ENCODE measurements around the gene NR1I3.

Gene NR1I3

DNA sequence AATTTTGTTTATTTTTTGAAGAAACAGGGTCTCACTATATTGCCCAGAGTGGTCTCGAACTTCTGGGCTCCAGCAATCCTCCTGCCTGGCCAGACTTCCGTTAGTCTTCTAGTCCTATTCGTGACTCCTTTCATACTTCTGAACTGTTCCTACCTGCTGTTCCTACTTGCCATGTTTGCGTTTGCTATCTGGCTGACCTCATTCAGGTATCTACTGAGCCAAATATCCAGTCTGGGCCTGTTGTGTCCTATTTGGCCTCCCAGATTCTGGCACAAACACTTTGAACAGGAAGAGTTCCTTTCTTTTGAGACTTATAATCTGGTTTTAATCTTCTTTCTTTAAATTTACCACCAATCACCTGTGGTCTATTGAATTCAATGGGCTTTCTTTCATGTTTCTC, 6.9 kb upstream of the NR1I3 start:
- TF ChIP-seq, protein P1, sequence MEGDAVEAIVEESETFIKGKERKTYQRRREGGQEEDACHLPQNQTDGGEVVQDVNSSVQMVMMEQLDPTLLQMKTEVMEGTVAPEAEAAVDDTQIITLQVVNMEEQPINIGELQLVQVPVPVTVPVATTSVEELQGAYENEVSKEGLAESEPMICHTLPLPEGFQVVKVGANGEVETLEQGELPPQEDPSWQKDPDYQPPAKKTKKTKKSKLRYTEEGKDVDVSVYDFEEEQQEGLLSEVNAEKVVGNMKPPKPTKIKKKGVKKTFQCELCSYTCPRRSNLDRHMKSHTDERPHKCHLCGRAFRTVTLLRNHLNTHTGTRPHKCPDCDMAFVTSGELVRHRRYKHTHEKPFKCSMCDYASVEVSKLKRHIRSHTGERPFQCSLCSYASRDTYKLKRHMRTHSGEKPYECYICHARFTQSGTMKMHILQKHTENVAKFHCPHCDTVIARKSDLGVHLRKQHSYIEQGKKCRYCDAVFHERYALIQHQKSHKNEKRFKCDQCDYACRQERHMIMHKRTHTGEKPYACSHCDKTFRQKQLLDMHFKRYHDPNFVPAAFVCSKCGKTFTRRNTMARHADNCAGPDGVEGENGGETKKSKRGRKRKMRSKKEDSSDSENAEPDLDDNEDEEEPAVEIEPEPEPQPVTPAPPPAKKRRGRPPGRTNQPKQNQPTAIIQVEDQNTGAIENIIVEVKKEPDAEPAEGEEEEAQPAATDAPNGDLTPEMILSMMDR (IDR thresholded peaks at IDR 0.05; ENCODE audit: low read length, missing control alignments): no peak
- no peak for DNase-seq (ENCODE audit: low read depth)
- H3K4me3 ChIP-seq (replicated peaks; ENCODE audit: low read depth, low read length): no peak overlapping the region

DNA sequence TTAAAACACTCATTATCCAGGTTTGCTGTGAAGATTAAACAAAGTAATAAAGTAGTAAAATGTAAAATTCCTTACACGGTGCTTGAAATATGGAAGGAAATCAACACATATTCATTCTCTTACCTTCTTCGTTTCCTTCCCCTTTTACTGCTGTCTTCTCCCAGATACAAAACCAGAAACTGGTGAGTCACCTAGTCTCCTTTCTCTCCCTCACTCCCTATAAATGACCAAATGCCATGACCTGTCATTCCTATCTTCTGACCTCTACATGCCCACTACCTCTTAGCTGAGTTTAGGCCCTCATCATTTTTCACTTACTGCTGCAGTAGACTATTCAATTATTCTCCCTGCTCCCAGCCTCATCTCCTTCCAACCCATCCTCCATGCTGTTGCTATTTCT, 4.3 kb upstream of the NR1I3 start:
- no peak for DNase-seq (ENCODE audit: low read depth)
- no peak overlapping the region for H3K4me3 ChIP-seq (replicated peaks; ENCODE audit: low read depth, low read length)
- TF ChIP-seq, protein P1 (IDR thresholded peaks at IDR 0.05; ENCODE audit: low read length, missing control alignments): no peak

DNA sequence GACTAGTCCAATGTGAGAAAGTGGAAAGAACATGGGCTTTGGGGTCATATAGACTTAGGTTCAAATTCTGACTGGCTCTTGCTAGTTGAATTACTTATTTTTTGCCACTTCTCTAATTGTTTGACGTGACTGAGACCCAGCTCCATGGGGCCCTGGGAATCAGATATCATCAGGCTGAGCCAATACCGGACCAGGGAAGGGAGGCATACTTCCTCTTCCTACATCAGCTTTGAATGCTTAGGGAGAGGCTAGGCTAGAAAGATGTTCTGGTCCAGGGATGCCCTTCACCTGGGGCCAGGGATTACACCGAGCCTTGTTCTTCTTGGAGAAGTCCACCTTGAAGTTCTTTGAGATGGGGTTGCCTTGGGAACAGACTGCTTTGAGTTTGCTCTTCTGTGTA, 3.7 kb upstream of the NR1I3 start:
- DNase-seq (ENCODE audit: low read depth): no peak
- TF ChIP-seq, protein P1 (IDR thresholded peaks at IDR 0.05; ENCODE audit: low read length, missing control alignments): no peak
- no peak overlapping the region for H3K4me3 ChIP-seq (replicated peaks; ENCODE audit: low read depth, low read length)

DNA sequence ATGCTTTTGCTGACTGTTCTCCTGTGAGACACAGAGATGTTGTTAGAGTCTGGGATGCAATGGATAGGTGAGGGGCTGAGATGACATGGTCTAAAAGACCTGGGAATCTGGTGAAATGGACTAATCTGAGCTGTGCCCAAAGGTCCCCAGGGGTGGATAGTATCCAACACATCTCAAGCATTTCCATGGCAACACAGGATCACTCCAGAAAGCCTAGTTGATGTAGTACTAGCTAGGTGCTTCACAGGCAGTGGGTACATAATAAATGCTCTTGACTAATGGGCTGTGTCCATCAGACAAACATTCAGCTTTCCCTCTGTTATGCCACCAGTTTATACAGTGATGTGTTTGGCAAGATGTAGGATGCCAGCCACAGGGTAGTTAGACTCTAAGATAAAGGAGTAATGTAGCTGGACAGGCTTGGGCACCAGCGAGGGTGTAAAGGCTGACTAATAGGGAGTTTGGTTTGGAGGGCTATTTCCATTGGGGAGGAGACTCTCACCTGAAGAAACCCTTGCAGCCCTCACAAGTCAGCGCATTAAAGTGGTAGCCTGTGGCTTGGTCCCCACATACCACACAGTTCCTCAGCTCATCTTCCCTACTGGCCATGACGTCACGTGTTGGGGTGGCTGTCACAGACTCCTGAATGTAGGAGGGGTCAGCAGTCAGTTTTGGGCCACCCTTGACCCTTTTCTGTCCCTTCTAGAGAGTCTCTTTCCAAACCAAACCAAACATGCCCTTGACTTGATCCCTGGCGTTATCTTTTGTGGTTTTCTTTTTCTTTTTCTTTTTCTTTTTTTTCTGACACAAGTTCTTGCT, 1.8 kb downstream of the NR1I3 start:
- DNase-seq (ENCODE audit: low read depth): no peak
- H3K4me3 ChIP-seq (replicated peaks; ENCODE audit: low read depth, low read length): no peak overlapping the region
- TF ChIP-seq, protein P1 (IDR thresholded peaks at IDR 0.05; ENCODE audit: low read length, missing control alignments): no peak

DNA sequence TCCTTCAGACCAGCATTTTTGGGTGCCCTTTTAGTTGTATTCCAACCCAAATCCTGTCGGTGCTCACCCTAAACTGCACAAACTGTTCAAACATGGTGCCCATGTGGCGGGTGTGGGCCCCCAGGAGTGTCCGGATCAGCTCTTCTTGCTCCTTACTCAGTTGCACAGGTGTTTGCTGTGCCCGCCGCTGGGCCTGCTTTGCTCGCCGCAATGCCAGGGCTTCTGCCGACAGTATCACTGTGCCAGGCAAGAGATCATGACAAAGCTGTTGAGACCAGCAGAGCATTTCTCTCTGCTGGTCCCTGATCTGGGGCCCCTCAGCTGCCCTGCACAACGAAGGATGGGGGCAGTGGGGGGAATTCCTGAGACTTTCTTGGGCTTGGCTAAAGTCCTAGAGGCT, 4.9 kb downstream of the NR1I3 start:
- H3K4me3 ChIP-seq (replicated peaks; ENCODE audit: low read depth, low read length): no peak overlapping the region
- TF ChIP-seq, protein P1 (IDR thresholded peaks at IDR 0.05; ENCODE audit: low read length, missing control alignments): no peak
- DNase-seq (ENCODE audit: low read depth): no peak

DNA sequence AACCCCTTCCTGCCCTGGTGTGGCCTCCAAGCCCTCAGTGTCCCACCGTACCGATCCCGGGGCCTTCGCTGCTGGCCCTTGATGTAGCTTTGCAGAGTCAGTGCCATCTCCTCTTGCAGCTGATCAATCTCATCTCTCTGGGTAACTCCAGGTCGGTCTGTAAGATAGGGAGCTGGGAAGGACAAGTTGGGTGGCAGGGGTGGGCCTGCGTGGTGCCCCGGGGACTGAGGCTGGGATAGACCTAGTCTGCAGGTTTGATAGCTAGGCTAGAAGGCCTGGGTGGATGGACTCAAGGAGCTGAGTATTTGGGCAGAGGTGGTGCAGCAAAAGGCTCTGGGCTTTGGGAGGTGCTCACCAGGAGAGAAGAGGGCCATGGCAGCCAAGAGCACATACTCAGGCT, 7.2 kb downstream of the NR1I3 start:
- TF ChIP-seq, protein P1 (IDR thresholded peaks at IDR 0.05; ENCODE audit: low read length, missing control alignments): no peak
- H3K4me3 ChIP-seq (replicated peaks; ENCODE audit: low read depth, low read length): no peak overlapping the region
- no peak for DNase-seq (ENCODE audit: low read depth)

DNA sequence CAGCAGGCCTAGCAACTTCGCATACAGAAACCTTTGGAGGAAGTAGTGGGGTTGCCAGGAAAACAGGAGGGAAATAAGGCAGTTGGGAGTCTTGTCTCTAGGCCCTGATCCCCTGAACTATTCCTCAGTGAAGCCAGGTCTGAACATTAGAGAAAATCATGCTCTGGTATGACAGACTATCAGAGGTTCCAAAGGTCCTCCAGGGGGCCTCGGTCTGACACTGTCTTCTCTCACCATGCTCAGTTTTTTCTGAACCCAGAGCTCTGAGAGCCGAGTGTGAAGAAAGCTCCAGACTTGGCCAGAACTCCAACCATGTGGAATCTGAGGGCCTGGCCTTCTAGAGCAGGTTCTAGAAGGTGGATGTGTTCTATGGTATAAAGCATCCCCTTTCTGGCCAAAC, 8.1 kb downstream of the NR1I3 start:
- H3K4me3 ChIP-seq (replicated peaks; ENCODE audit: low read depth, low read length): no peak overlapping the region
- TF ChIP-seq, protein P1 (IDR thresholded peaks at IDR 0.05; ENCODE audit: low read length, missing control alignments): no peak
- peak; percentile 13 for DNase-seq (ENCODE audit: low read depth)

Data from fibroblast of pulmonary artery (primary cell).